A204.1 (cell line): Measurements from ENCODE around the gene RPS15.
A peak's percentile ranks its signal among the peaks of the same experiment; 100 is the strongest.
"Not testable (repeated sequence)": the region's sequence is repeated elsewhere in the genome, so short reads cannot be mapped to it uniquely, and the experiment has no call there.

Source experiments
- FAIRE-seq: peaks from 2 replicates; lab custom pipeline; 2012; peaks lifted over from hg19 to GRCh38; lab: Jason Lieb, UNC

The RPS15 gene

GRCh38 chr19:1470305-1471009 is 32.3 kb downstream of the RPS15 start:
- no peak for FAIRE-seq

GRCh38 chr19:1471010-1471514 is 32.9 kb downstream of the RPS15 start:
- FAIRE-seq, result no peak

- FAIRE-seq, result no peak
Observed at GRCh38 chr19:1471515-1472160, 33.4 kb downstream of the RPS15 start.

- no peak for FAIRE-seq
Observed at GRCh38 chr19:1472231-1473084, 34.3 kb downstream of the RPS15 start.

GRCh38 chr19:1473085-1473851 is 35.1 kb downstream of the RPS15 start:
- FAIRE-seq, result no peak

GRCh38 chr19:1474011-1474764 is 36.0 kb downstream of the RPS15 start:
- FAIRE-seq, result no peak

GRCh38 chr19:1474765-1475351 is 36.7 kb downstream of the RPS15 start:
- no peak for FAIRE-seq

- FAIRE-seq, result no peak
Observed at GRCh38 chr19:1475751-1476437, 37.7 kb downstream of the RPS15 start.

- not testable (repeated sequence) for FAIRE-seq
Observed at GRCh38 chr19:1477056-1477455, 38.9 kb downstream of the RPS15 start.

- peak; percentile 92 for FAIRE-seq
Observed at GRCh38 chr19:1478934-1479707, 40.9 kb downstream of the RPS15 start, which contains the start of gene C19orf25. C19orf25 (minus strand) TSS chr19:1479215; CDS start chr19:1478903, 312 bp downstream.

- FAIRE-seq, result no peak
Observed at GRCh38 chr19:1481224-1481892, 43.2 kb downstream of the RPS15 start.

- no peak for FAIRE-seq
Observed at GRCh38 chr19:1481893-1482360, 43.7 kb downstream of the RPS15 start.

GRCh38 chr19:1482361-1483130 is 44.4 kb downstream of the RPS15 start:
- no peak for FAIRE-seq

GRCh38 chr19:1483131-1483978 is 45.2 kb downstream of the RPS15 start:
- no peak for FAIRE-seq

GRCh38 chr19:1483979-1484428 is 45.8 kb downstream of the RPS15 start:
- FAIRE-seq, result no peak

- no peak for FAIRE-seq
Observed at GRCh38 chr19:1486720-1487575, 48.8 kb downstream of the RPS15 start.
